GM11168 (cell line): ENCODE results near the gene AGR2.

ENCODE experiments used
- in situ Hi-C: fragments of 300-500 bp; cut with MboI; formaldehyde crosslinking; loops from one replicate; pipeline ENCODE4 v1.12.0; 2022; ENCODE audit warnings: low sequenced_read_pairs; ENCODE audit not compliant: unreplicated experiment

Gene AGR2

DNA sequence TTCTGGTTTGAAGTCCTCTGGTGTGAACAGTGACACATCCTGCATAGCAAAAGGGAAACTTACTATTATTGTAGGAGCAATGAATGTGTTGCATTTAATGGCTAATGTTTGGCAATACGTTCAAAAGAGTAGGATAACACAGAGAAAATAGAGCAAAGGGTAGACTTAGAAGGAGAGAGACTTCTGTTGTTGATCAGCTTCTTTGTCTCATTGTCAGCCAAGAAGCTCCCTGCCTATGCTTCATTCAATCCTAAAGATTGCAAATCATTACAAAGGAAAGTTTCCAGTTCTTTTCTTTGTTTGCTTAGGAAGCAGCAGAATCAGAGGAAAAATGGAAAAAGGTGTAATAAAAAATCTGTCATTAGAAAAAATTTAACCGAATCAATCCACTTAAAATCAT lies 59.2 kb downstream of the AGR2 start:
- in situ Hi-C loops = no loop called here

DNA sequence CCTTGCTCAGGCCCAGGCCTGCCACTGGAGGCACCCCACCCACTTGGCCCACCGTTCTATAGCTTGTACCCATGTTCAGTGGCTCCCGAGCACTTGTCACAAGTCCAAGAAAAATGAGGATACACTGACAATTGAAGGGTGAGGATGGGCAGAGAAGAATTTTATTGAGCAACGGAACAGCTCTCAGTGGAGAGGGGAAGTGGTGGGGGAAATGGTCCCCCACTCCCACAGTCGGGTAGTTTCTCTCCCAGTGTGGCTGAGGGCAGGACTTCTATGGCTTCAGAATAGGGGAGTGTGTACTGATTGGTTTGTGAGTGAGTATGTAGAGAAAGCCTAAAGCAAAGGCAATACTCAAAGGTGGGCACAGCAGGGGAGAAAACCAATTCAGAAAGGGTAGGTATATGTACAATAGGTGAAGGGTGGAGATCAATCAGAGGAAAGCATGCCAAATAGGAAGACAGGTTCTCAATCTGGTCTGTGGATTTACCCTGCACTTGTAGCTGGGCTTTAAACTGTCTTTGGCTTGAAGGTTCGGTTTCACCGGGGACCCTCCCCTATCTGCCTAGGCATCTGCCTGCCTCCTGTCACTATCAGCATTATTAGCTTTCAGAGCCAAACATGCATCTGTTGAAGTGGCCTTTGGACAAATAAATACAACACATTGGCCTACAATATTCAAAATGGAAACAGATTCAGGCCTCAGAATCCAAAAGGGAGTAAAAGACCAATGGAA lies 60.1 kb downstream of the AGR2 start:
- in situ Hi-C loops = no loop called here

DNA sequence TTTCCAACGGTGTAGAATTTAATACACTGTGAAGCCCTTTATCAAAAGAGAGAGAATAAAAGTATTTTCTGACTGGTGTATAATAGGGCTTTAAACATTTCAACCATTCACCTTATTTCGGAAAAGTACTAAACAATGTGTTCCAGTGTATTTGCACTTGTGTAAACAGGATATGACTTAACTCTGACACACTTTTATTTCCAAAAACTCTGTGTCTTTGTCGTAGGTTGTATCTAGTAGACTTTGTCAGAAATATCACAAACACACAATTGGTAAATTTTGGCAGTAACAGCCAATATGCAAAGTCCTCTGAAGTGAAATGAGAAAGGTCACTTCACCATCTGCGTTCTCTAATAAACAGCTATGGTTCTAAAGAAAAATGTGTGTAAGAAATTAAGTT lies 61.6 kb downstream of the AGR2 start:
- in situ Hi-C loops = no loop called here

DNA sequence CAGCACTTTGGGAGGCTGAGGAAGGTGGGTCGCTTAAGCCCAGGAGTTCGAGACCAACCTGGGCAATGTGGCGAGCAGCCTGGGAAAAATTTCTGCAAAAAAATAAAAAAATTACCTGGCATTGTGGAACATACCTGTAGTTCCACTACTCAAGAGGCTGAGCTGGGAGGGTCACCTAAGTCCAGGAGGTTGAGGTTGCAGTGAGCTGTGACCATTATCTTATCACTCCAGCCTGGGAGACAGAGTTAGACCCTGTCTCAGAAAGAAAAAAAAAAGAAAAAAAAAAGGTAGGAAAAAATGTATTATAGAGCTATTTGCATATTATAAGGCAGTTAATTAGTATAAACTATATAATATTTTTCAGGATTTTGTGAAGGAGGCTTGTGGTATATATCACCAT lies 62.3 kb downstream of the AGR2 start:
- in situ Hi-C loops = no loop called here
